K562 (cell line): Measurements from ENCODE around the gene TULP1. TPM values are rescaled to one million over a fixed set of nuclear protein-coding genes. Genes with fewer than 3 reads are reported as not detected.
A peak's percentile ranks its signal among the peaks of the same experiment; 100 is the strongest.

Experiments
- ARID2 ChIP-seq: fragments of 450-650 bp; IDR thresholded peaks from 2 replicates; pipeline ENCODE4 v1.6.1; 2017; ENCODE audit warnings: antibody characterized with exemption, mild to moderate bottlenecking
- CBFA2T3 ChIP-seq: fragments of 450-650 bp; IDR thresholded peaks from 2 replicates; pipeline ENCODE4 v1.6.1; 2017
- CC2D1A ChIP-seq: fragments of 450-650 bp; IDR thresholded peaks from 2 replicates; pipeline ENCODE4 v1.6.1; 2017; ENCODE audit warnings: mild to moderate bottlenecking
- DIDO1 ChIP-seq: fragments of 450-650 bp; IDR thresholded peaks from 2 replicates; pipeline ENCODE4 v1.6.1; 2016; ENCODE audit warnings: low read depth, missing biosample characterization, missing genetic modification characterization
- ELF4 ChIP-seq: fragments of 450-650 bp; formaldehyde crosslinking; IDR thresholded peaks from 2 replicates; pipeline ENCODE4 v1.4.0; 2022; ENCODE audit warnings: missing genetic modification characterization
- FOXK2 ChIP-seq, 2 experiments: fragments of 450-650 bp; IDR thresholded peaks in 1 of 2; conservative IDR thresholded peaks in 1 of 2; 2 replicates each; pipeline ENCODE4 v1.6.1; 2016; ENCODE audit warnings: low read depth in 2 of 2, mild to moderate bottlenecking in 1 of 2
- GATAD2A ChIP-seq: fragments of 450-650 bp; IDR thresholded peaks from 2 replicates; pipeline ENCODE4 v1.6.1; 2017
- GMEB1 ChIP-seq: fragments of 250-450 bp; sonication (Bioruptor Pico); IDR thresholded peaks from 2 replicates; pipeline ENCODE4 v1.4.0; 2020; ENCODE audit warnings: mild to moderate bottlenecking
- HNRNPL ChIP-seq: fragments of 200-400 bp; formaldehyde crosslinking; IDR thresholded peaks from 2 replicates; pipeline ENCODE4 v1.6.1; 2017; ENCODE audit warnings: low read depth, mild to moderate bottlenecking, low read length
- HNRNPUL1 ChIP-seq: fragments of 200-400 bp; formaldehyde crosslinking; IDR thresholded peaks from 2 replicates; pipeline ENCODE4 v1.6.1; 2017; ENCODE audit warnings: low read length
- HOXB6 ChIP-seq: fragments of 250-450 bp; sonication (Bioruptor Pico); IDR thresholded peaks from 2 replicates; pipeline ENCODE4 v1.5.1; 2022; ENCODE audit warnings: mild to moderate bottlenecking, borderline replicate concordance
- ID3 ChIP-seq, 2 experiments: fragments of 250-450 bp in 1 of 2; fragments of 450-650 bp in 1 of 2; sonication (Bioruptor Pico) in 1 of 2; IDR thresholded peaks; 2 replicates each; pipeline versions ENCODE4 v1.6.1 to v1.8.0; 2016 to 2021; ENCODE audit warnings: mild to moderate bottlenecking in 2 of 2, moderate library complexity in 2 of 2, missing compliant biosample characterization in 1 of 2, missing genetic modification characterization in 1 of 2
- KDM5B ChIP-seq: fragments of 200-600 bp; sonication (generic); IDR thresholded peaks from 2 replicates; pipeline ENCODE4 v1.6.1; 2012; ENCODE audit warnings: low read depth, mild to moderate bottlenecking, moderate library complexity, low read length, control low read depth, inconsistent platforms; ENCODE audit not compliant: insufficient replicate concordance
- L3MBTL2 ChIP-seq: fragments of 450-650 bp; IDR thresholded peaks from 2 replicates; pipeline ENCODE4 v1.6.1; 2016; ENCODE audit warnings: mild to moderate bottlenecking, moderate library complexity
- POLR2B ChIP-seq: fragments of 450-650 bp; IDR thresholded peaks from 2 replicates; pipeline ENCODE4 v1.6.1; 2018; ENCODE audit warnings: low read depth; ENCODE audit not compliant: partially characterized antibody
- SAFB ChIP-seq: fragments of 200-400 bp; formaldehyde crosslinking; IDR thresholded peaks from 2 replicates; pipeline ENCODE4 v1.6.1; 2017; ENCODE audit warnings: low read depth, low read length, borderline replicate concordance
- SAP30 ChIP-seq: fragments of 200-600 bp; sonication (generic); IDR thresholded peaks from 2 replicates; pipeline ENCODE4 v1.6.1; 2012; ENCODE audit warnings: borderline replicate concordance, low read depth, mild to moderate bottlenecking, moderate library complexity, low read length, control low read depth, inconsistent platforms; ENCODE audit not compliant: insufficient read depth, poor library complexity, severe bottlenecking
- SIN3B ChIP-seq: fragments of 450-650 bp; IDR thresholded peaks from 2 replicates; pipeline ENCODE4 v1.6.1; 2017; ENCODE audit warnings: low read depth, mild to moderate bottlenecking, moderate library complexity
- STAT5A ChIP-seq: IDR thresholded peaks from 2 replicates; pipeline ENCODE4 v1.6.1; 2012; ENCODE audit warnings: low read length, inconsistent platforms, borderline replicate concordance
- ZBTB5 ChIP-seq: fragments of 450-650 bp; IDR thresholded peaks from 2 replicates; pipeline ENCODE4 v1.6.1; 2017; ENCODE audit warnings: antibody characterized with exemption
- ZNF140 ChIP-seq: fragments of 250-450 bp; sonication (Bioruptor Pico); IDR thresholded peaks from 2 replicates; pipeline ENCODE4 v1.8.0; 2021; ENCODE audit warnings: moderate library complexity, mild to moderate bottlenecking, inconsistent platforms
- ZNF175 ChIP-seq: fragments of 200-800 bp; sonication (Bioruptor generic); IDR thresholded peaks from 2 replicates; pipeline ENCODE4 v1.6.1; 2016; ENCODE audit warnings: low read depth, mild to moderate bottlenecking, missing genetic modification characterization, missing compliant biosample characterization
- ZNF217 ChIP-seq: sonication (generic); formaldehyde crosslinking; IDR thresholded peaks from 2 replicates; pipeline ENCODE4 v1.8.0; 2022; ENCODE audit warnings: mild to moderate bottlenecking, missing genetic modification reagents
- ZNF316 ChIP-seq: fragments of 450-650 bp; IDR thresholded peaks from 2 replicates; pipeline ENCODE4 v1.6.1; 2016
- ZNF707 ChIP-seq: fragments of 250-450 bp; sonication (Bioruptor Pico); conservative IDR thresholded peaks from 2 replicates; pipeline ENCODE4 v1.8.0; 2022; ENCODE audit warnings: inconsistent platforms, mild to moderate bottlenecking, moderate library complexity
- ZZZ3 ChIP-seq: fragments of 450-650 bp; IDR thresholded peaks from 2 replicates; pipeline ENCODE4 v1.6.1; 2016; ENCODE audit warnings: antibody characterized with exemption, mild to moderate bottlenecking, moderate library complexity
- polyA plus RNA-seq, 8 experiments: library from polyadenylated mRNA; depleted of rRNA in 4 of 8; stranded (reverse) in 5 of 8; unstranded in 3 of 8; fragments of >200 nt; fragmentation: Nextera tagmentation in 2 of 8; fragmentation: Illumina TruSeq in 1 of 8; extraction: Ambion mirVana in 2 of 8; extraction: Trizol in 1 of 8; gene quantifications; 2 replicates each; pipeline versions ENCODE4 v1.2.1 to v1.2.3, GENCODE V29; 2011 to 2014; ENCODE audit warnings: inconsistent platforms in 1 of 8, missing spikeins in 1 of 8
- total RNA-seq, 7 experiments: library from RNA; depleted of rRNA in 6 of 7; stranded (reverse); fragments of >200 nt in 6 of 7; fragmentation: Illumina TruSeq in 2 of 7; extraction: Trizol in 2 of 7; gene quantifications; 2 replicates each; pipeline versions ENCODE4 v1.2.1 to v1.2.3, GENCODE V29; 2011 to 2021; ENCODE audit warnings: low replicate concordance in 1 of 7

TULP1 gene
- total and polyA plus RNA-seq, 9 of the 15 experiments (the other 6 are each of a cell fraction or from before 2014, with no cell fraction given), result 0.06 to 0.17 (median 0.09) TPM; not detected in 6

DNA sequence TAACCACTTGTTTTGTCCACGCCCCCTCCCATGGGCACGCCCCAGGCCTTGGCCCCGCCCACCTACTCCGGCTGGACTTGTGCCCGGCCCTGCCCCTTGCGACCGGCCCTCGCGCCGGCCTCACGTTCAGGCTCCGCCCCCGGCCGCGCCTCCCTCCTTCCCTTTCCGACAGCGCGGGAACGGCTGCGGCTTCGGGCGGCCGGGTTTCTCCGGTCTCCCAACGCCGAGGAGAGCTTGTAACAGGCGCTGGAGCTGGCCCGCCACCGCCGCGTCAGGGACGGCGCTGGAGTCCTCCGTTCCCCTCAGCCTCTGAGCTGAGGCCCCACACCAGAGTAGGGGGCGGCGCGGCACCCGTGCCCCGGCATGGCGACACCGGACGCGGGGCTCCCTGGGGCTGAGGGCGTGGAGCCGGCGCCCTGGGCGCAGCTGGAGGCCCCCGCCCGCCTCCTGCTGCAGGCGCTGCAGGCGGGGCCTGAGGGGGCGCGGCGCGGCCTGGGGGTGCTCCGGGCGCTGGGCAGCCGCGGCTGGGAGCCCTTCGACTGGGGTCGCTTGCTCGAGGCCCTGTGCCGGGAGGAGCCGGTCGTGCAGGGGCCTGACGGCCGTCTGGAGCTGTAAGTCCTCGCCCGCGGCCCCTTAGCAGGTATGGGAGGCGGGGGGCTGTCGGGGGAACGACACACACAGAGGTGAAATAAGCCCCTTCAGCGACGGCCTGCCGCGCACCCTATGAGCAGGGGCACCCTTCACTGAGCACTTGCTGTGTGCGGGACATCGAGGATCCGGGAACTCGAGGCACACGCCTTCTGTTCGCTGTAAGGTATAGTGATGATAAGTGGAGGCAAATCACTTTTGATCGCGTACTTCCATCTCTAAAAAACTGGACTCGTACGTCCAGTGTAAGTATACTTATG, 60.3 kb downstream of the TULP1 start, which contains the start of gene FANCE (continued):
- no peak for TF ChIP-seq DIDO1 (tag)
- no peak for TF ChIP-seq STAT5A
- no peak; a peak in 2 of 4 replicates for TF ChIP-seq FOXK2 (conservative IDR thresholded peaks at IDR 0.05 in 1 of 2, IDR thresholded peaks at IDR 0.05 in 1 of 2; ENCODE audit: low read depth in 2 of 2)
- no peak for TF ChIP-seq ZZZ3
- peak; percentile 97 for TF ChIP-seq L3MBTL2
- peak; percentile 68; the same call in 1 of the 2 replicates for TF ChIP-seq SIN3B
- TF ChIP-seq ZNF140 (CRISPR knock-in tag), result no peak
- no peak for TF ChIP-seq HNRNPUL1
- no peak for TF ChIP-seq ZNF217 (CRISPR knock-in tag)
- peak; percentile 94 for TF ChIP-seq SAP30
- no peak for TF ChIP-seq SAFB
- TF ChIP-seq ID3 (CRISPR knock-in tag; IDR thresholded peaks at IDR 0.05), result no peak
- TF ChIP-seq ID3 (tag; IDR thresholded peaks at IDR 0.05), result peak; percentile 55; the same call in 1 of the 2 replicates
- TF ChIP-seq KDM5B, result peak; percentile 47
- peak; percentile 62 for TF ChIP-seq GMEB1 (CRISPR knock-in tag)
- TF ChIP-seq HNRNPL, result peak; percentile 79
- no peak for TF ChIP-seq HOXB6
- TF ChIP-seq ELF4 (CRISPR knock-in tag), result no peak
- peak; percentile 41 for TF ChIP-seq POLR2B
- no peak for TF ChIP-seq ZNF707 (CRISPR knock-in tag)
- no peak for TF ChIP-seq ZNF175 (CRISPR knock-in tag)
- TF ChIP-seq CBFA2T3, result no peak
- no peak for TF ChIP-seq ZNF316
- no peak for TF ChIP-seq CC2D1A
- no peak for TF ChIP-seq GATAD2A
- no peak for TF ChIP-seq ZBTB5
- no peak for TF ChIP-seq ARID2
